Stimulated activated CD8-positive, alpha-beta memory T cell treated with anti-CD3 and anti-CD28 coated beads, Interleukin-7, amount 100 ng/mL, for 24 hours (primary cell): ENCODE results near the gene MAP4K2.

ENCODE experiments used
- DNase-seq: peaks from one replicate; pipeline ENCODE4 v3.0.0-alpha.2; 2020; ENCODE audit warnings: low read depth

Gene MAP4K2

DNA sequence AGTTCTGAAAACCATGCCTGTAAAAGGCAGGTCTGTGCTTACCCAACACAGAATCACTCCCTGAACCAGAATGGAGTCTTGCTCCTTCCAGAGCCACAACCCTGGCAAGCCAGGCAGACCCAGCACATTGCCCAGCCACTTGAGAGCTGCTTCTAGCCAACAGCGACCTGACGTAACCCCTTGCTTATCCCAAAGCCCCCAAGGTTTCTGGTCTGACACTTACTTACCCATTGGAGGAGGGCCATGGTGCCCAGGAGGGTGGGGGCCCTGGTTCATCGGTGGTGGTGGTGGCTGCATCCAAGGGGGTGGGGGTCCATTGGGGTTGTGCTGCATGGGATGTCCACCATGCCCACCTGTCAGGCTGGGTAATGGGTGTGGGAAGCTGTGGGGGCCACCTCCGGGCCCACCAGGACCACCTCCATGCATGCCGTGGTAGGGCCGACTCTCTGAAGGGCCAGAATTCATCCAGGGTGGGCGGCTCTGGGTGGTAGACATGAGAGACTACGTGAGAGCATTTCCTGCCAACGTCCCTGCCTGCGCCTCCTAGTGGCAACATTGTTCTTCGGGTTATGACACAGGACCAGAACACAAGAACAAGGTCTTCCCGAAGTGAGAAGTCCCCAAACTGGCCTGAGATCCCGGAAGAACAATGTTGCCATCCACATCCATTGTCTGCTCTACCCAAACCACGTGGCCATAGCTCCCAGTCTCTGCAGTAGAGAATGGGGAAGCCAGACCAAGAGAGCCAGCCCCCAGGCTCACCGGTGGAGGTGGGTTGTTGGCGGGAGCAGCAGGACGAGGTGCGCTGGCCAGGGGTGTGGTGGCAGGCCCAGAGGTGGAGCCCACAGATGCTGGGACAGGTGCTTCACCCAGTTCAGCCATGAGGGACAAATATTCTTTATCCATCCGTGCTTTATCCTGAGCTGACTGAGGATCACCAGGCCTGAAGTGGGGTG, 35.4 kb downstream of the MAP4K2 start:
- peak; percentile 78 for DNase-seq

- no peak for DNase-seq
Observed at GRCh38 chr11:64766881-64767280, 36.1 kb downstream of the MAP4K2 start.

- no peak for DNase-seq
Observed at GRCh38 chr11:64765851-64766665, 37.0 kb downstream of the MAP4K2 start.

DNA sequence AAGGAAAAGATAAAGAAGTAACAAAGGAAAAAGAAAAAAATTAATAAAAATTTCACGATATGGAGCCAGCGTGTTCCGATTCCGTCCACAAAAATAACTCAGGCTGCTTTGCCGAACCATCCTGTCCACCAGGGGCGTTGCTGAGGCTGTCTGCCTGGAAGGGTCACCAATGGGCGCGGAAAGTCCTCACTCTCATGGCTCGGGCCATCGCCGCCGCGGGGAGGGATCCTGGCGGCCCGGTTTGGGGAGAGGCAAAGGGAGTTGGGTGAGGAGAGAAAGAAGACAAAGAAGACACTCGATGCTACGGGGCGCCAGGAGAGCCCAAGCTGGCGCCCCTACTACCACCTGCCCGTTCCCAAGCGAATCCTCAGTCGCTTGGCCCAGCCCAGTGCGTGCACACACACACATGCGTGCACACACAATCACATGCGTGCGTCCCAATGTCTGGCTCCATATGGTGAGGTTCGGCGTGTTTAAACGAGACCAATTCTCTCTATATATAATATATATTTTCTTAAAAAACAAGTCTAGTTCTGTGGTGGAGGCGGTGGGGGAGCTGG, 37.6 kb downstream of the MAP4K2 start:
- no peak for DNase-seq

DNA sequence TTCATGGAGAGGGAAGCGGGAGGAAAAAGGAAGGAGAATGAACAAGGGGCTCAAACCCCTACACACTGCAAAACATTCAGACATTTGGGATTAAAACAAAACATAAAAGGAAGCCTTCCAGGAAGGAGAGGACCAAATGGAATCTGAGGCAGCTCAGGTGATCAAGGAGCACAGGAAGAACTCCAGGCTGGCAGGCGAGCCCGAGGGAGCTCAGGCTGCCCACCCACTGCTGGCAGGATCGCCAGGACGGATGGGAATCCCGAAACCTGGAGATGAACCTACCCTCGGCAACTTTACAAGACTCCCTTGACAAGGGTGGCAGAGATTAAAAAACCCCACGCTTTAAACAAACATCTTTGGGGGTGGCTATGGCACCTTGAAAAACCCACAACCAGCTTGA, 38.3 kb downstream of the MAP4K2 start:
- DNase-seq = no peak

GRCh38 chr11:64764040-64764611, 38.9 kb downstream of the MAP4K2 start:
- no peak for DNase-seq

- DNase-seq = no peak
Observed at GRCh38 chr11:64763526-64764039, 39.4 kb downstream of the MAP4K2 start.

- DNase-seq = no peak
Observed at GRCh38 chr11:64762674-64763525, 40.1 kb downstream of the MAP4K2 start.

GRCh38 chr11:64762277-64762673, 40.7 kb downstream of the MAP4K2 start:
- no peak for DNase-seq

DNA sequence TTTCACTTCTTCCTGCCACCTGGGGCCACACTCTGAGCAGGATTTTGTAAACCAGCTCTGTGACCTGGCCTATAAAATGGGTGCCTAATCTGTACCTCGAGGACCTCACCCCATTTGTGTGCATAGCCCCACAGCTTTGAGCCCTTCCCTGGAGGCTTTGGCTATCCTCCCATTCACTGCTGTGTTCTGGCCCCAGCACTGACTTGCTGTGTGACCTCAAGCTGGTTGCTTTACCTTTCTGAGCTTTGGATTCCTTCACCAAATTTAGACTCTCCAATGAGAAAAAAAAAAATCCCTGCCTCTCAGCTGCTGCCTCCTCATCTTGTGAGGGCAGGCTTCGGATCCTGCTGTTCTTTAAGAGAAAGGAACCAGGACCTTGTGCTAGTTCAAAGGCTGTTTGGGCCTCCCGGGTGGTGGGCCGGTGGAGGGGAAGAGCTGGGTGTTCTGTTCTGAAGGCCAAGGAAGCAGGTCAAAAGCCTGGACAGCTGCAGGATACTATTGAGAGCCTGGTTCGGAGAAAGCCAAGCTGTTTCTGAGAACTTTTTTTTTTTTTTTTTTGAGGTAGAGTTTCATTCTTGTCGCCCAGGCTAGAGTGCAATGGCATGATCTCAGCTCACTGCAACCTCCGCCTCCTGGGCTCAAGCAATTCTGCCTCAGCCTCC, 42.1 kb downstream of the MAP4K2 start:
- DNase-seq = no peak

DNA sequence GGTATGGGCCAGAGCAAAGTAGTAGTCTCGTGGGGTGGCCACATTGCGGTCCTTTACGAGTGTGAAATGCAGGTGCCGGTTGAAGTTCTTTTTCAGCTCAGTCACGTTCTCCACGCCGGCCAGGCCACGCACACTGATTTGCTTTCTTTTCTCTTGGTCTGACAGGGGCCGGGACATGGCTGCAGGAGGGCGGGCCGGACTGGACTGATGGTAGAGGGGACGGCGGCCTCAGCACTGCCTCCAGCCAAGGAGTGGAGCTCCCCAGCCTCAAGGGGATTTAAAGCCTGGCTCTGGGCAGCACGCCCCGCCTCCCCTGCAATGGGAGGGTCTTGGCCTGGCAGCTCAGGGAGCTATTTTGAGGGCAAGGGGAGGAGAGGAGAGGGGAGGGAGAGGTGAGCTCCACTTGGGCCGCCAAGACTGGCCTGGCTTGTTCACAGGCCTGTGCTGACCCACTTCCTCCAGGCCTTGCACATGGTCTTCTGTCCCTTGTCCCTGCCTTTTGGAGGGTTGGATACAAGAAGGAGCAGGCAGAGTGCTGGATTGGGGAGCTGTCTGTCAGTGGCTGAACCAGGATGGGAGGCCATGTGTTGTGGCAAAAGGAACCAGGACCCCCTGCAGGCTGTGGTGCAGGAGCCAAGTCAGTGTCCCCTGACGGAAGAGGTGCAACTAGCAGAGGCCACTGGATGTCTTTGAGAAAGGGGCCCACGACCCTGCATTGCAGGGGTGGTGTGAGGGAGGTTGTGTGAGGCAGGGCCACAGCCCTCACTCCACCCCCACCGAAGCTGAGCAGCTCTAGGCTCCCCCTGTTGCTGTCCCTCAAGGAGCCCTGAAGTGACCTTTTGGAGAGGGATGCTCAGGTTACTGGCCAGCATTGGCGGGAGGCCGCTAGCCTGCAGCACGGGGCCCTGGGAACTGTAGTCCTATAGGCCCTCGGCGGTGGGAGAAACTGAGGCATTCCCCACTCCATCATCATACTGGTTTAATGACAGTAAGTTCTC, 43.0 kb downstream of the MAP4K2 start, which contains the start of gene PYGM:
TSS of gene PYGM (minus strand) at position 253 of the 998 bp plus-strand sequence. CDS start at position 177, 76 bp downstream.
- no peak for DNase-seq

GRCh38 chr11:64759131-64759721, 43.8 kb downstream of the MAP4K2 start:
- no peak for DNase-seq

- no peak for DNase-seq
Observed at GRCh38 chr11:64758330-64759079, 44.5 kb downstream of the MAP4K2 start.

DNA sequence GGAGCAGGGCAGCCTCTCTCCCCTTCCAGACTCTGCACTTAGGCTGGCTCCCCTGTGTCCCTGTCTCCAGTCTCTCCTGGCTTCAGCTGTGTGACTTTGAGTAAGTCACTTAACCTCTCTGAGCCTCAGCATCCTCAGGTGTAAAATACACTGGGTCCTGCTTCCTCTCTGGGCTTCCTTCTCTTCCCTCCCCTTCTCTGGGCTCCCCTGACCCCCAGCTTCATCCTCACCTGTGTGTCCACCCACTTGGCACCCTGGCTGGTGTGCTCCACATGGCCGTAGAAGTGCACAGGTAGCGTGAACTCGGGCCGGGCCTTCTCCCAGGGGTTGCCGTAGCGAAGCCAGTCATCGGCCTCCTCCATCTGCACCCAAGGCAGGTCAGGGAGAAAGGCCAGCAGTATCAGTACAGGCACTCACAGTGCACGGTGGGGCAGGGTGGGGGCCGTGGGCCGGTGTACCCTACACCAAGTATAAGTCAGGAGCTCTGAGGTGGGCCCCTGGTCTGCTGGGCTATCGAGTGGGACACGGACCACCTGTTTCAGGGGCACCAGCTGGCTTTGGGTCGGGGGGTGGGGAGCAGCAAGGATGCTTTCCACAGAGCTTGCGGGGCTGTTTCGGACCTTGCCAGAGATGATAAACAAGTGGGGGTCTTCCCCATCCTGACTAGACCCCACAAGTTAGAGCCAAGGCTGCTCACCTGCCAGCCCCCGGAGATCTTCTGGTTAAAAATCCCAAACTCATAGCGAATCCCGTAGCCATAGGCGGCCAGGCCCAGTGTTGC, 45.3 kb downstream of the MAP4K2 start:
- no peak for DNase-seq

DNA sequence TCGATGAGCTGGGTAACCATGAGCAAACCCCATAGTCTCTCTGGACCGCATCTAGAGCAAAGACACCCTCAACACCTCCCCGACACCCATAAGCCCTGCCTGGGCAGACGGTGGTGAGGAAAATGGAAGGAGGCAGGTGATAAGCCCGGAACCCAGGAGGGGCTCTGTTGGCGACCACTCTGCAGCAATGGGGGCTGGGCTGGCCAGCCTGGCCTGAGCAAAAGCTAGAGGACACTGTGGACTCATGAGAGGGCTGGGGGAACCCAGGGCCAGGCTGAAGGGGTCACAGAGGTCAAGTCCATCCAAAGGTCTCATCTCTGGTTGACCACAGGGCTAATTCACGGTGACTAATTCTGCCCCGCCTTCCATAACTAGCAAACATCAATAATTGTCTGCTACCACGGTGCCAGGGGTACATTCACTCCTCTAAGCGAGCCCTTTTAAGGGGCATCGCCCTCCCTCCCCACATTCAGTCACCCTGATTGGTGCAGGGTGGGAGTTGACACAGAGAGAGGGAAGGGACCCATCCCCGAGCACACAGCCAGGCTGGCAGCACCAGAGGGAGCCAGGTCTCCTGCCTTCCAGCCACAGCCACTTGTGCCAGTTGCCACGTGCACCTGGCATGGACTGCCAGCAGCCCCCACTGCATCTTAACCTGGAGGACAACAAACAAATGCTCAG, 47.2 kb downstream of the MAP4K2 start:
- DNase-seq = no peak

DNA sequence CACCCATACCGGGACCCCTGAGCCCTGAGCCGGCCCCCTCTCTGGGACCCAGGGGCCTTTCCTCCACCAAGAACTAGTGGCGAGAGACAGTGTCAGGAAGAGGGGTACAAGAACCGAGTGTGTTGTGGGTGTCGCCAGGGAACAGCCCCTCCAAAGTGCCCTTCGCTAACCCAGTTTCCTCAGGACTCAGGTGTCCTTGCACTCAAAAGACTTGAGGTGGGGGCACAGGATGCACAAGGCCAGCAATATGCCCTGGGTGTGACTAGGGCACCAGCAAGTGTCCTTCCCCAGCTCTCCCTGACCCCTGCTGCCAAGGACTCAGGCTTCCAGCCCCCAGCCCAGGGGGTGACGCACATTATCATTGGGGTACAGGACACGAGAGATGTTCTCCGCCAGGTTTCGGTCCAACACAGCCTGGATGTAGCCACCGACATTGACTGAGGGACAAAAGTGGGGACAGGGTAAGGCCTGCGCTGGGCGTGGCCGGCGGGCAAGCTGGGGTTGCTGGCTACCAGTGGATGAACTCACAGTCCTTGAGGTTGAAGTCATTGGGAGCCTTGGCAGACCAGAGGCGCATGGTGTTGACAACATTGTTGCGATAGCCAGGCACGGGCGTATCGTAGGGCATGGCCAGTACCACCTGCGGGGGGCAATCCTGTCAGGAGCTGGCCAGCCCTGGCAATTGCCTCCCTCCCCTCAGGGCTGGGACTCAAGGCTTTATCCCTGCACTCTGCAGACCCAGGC, 47.9 kb downstream of the MAP4K2 start:
- DNase-seq = no peak
